ENCODE measurements around the gene LHFPL5. TPM values are rescaled to one million over a fixed set of nuclear protein-coding genes. Genes with fewer than 3 reads are reported as not detected.
A peak's percentile ranks its signal among the peaks of the same experiment; 100 is the strongest.

The LHFPL5 gene
- not detected in 2 replicates for total RNA-seq

GRCh38 chr6:35804996-35805736, at the start of gene LHFPL5:
Gene LHFPL5 (plus strand): TSS chr6:35805352. CDS start chr6:35805671, 319 bp downstream.
- no peak for TF ChIP-seq CTCF (IDR thresholded peaks at IDR 0.05)
- peaks cover 27% of the 10 kb centered on the region for H3K27me3 Mint-ChIP-seq
- ChIA-PET CTCF (no interaction called here), POLR2A (no interaction called here)
- H3K27ac Mint-ChIP-seq, result no peak within 1 kb of the TSS
- no peaks in the 10 kb centered on the region for H3K9me3 Mint-ChIP-seq
- H3K4me3 Mint-ChIP-seq, result peak within 1 kb of the TSS; percentile 13
- DNase-seq (peak; percentile 45), ATAC-seq (ENCODE audit: low read depth) (peak; percentile 68)
- no peaks in the 10 kb centered on the region for H3K36me3 Mint-ChIP-seq (ENCODE audit: low read depth)
- H3K4me1 Mint-ChIP-seq, result peaks cover 2% of the 10 kb centered on the region
- intact Hi-C loops (cut with micrococcal nuclease), result no loop called here

- ATAC-seq (ENCODE audit: low read depth), result no peak
- DNase-seq, result no peak
- Mint-ChIP-seq H3K9me3 (no peaks in the 10 kb centered on the region), H3K36me3 (ENCODE audit: low read depth) (peaks cover 3% of the 10 kb centered on the region), H3K27me3 (peaks cover 10% of the 10 kb centered on the region), H3K4me1 (peaks cover 27% of the 10 kb centered on the region), H3K4me3 (no peak overlapping the region), H3K27ac (peak overlapping the region; percentile 57)
- ChIA-PET POLR2A (interaction anchor here (0.6 kb wide), 1 partner anchor 256 kb away, joined by 7 read pairs; no protein-coding TSS in a partner anchor), CTCF (interaction anchor here (1.0 kb wide), 1 partner anchor 22 kb away, joined by 3 read pairs; no protein-coding TSS in a partner anchor)
- no peak for TF ChIP-seq CTCF (IDR thresholded peaks at IDR 0.05)
- intact Hi-C loops (cut with micrococcal nuclease), result no loop called here
Measured at GRCh38 chr6:35757456-35758123, 47.6 kb upstream of the LHFPL5 start.

GRCh38 chr6:35759426-35759825, 45.7 kb upstream of the LHFPL5 start:
- no peak for TF ChIP-seq CTCF (IDR thresholded peaks at IDR 0.05)
- Mint-ChIP-seq H3K4me3 (no peak overlapping the region), H3K9me3 (no peaks in the 10 kb centered on the region), H3K27ac (no peak overlapping the region), H3K27me3 (peaks cover 24% of the 10 kb centered on the region), H3K36me3 (ENCODE audit: low read depth) (peaks cover 3% of the 10 kb centered on the region), H3K4me1 (peaks cover 38% of the 10 kb centered on the region)
- DNase-seq, result no peak
- POLR2A ChIA-PET, result interaction anchor here (0.9 to 1.6 kb wide), 3 partner anchors 11 to 32 kb away, joined by 3 to 6 read pairs (median 3); no protein-coding TSS in a partner anchor
- ATAC-seq (ENCODE audit: low read depth), result no peak
- CTCF ChIA-PET, result no interaction called here
- intact Hi-C loops (cut with micrococcal nuclease), result no loop called here

GRCh38 chr6:35765739-35766138, 39.4 kb upstream of the LHFPL5 start:
- ChIA-PET POLR2A (no interaction called here), CTCF (no interaction called here)
- Mint-ChIP-seq H3K9me3 (no peaks in the 10 kb centered on the region), H3K27ac (no peak overlapping the region), H3K4me3 (no peak overlapping the region), H3K36me3 (ENCODE audit: low read depth) (no peaks in the 10 kb centered on the region), H3K4me1 (peaks cover 26% of the 10 kb centered on the region), H3K27me3 (peaks cover 20% of the 10 kb centered on the region)
- TF ChIP-seq CTCF (IDR thresholded peaks at IDR 0.05), result no peak
- intact Hi-C loops (cut with micrococcal nuclease), result no loop called here
- DNase-seq (no peak), ATAC-seq (ENCODE audit: low read depth) (no peak)

- CTCF ChIA-PET, result interaction anchor here (0.8 kb wide), 1 partner anchor 32 kb away, joined by 3 read pairs; no protein-coding TSS in a partner anchor
Measured at GRCh38 chr6:35769211-35769610, 35.9 kb upstream of the LHFPL5 start.

More at GRCh38 chr6:35769211-35769610, 35.9 kb upstream of the LHFPL5 start:
- intact Hi-C loops (cut with micrococcal nuclease), result no loop called here
- TF ChIP-seq CTCF (IDR thresholded peaks at IDR 0.05), result no peak
- Mint-ChIP-seq H3K36me3 (ENCODE audit: low read depth) (no peaks in the 10 kb centered on the region), H3K4me1 (peaks cover 32% of the 10 kb centered on the region), H3K4me3 (no peak overlapping the region), H3K27me3 (peaks cover 3% of the 10 kb centered on the region), H3K27ac (no peak overlapping the region), H3K9me3 (no peaks in the 10 kb centered on the region)
- ATAC-seq (ENCODE audit: low read depth) (no peak), DNase-seq (no peak)
- POLR2A ChIA-PET, result no interaction called here
